ENCODE measurements around the gene COMP.

COMP gene

GRCh38 chr19:18782559-18783225, 8.4 kb downstream of the COMP start:
- H3K9me3 ChIP-seq (ENCODE audit: insufficient read depth, low read length) = no peaks in the 10 kb centered on the region
- no peaks in the 10 kb centered on the region for H3K36me3 ChIP-seq (replicated peaks; ENCODE audit: low read depth, low read length)
- no peak overlapping the region for H2AFZ ChIP-seq (ENCODE audit: low read depth, low read length)
- peaks cover 8% of the 10 kb centered on the region for H3K27me3 ChIP-seq (ENCODE audit: low read depth, low read length)
- TF ChIP-seq CTCF (IDR thresholded peaks at IDR 0.05; ENCODE audit: low read depth, low read length) = no peak
- no peak for TF ChIP-seq EZH2phosphoT487 (IDR thresholded peaks at IDR 0.05; ENCODE audit: low read depth)
- peak overlapping the region; percentile 36; the same call in 1 of the 2 replicates for H3K4me2 ChIP-seq (ENCODE audit: low read length)
- peaks cover 9% of the 10 kb centered on the region; the same call in 1 of the 2 replicates for H3K4me1 ChIP-seq (ENCODE audit: low read length)
- no peak overlapping the region for H3K4me3 ChIP-seq (ENCODE audit: low read length)
- no peak overlapping the region for H3K9ac ChIP-seq (ENCODE audit: low read length)
- H3K79me2 ChIP-seq (ENCODE audit: low read length) = no peaks in the 10 kb centered on the region
- H4K20me1 ChIP-seq (ENCODE audit: insufficient read depth, low read length) = no peaks in the 10 kb centered on the region
- no peak overlapping the region for H3K27ac ChIP-seq (ENCODE audit: low read length)

GRCh38 chr19:18781885-18782527, 9.1 kb downstream of the COMP start:
- Histone ChIP-seq H3K27me3 (ENCODE audit: low read depth, low read length) (peaks cover 8% of the 10 kb centered on the region), H3K79me2 (ENCODE audit: low read length) (no peaks in the 10 kb centered on the region), H3K9ac (ENCODE audit: low read length) (no peak overlapping the region), H2AFZ (ENCODE audit: low read depth, low read length) (no peak overlapping the region), H3K27ac (ENCODE audit: low read length) (no peak overlapping the region), H4K20me1 (ENCODE audit: insufficient read depth, low read length) (no peaks in the 10 kb centered on the region), H3K36me3 (replicated peaks; ENCODE audit: low read depth, low read length) (no peaks in the 10 kb centered on the region), H3K9me3 (ENCODE audit: insufficient read depth, low read length) (no peaks in the 10 kb centered on the region), H3K4me1 (ENCODE audit: low read length) (peaks cover 9% of the 10 kb centered on the region; the same call in 1 of the 2 replicates), H3K4me3 (ENCODE audit: low read length) (no peak overlapping the region), H3K4me2 (ENCODE audit: low read length) (peak overlapping the region; percentile 36)
- TF ChIP-seq CTCF (IDR thresholded peaks at IDR 0.05; ENCODE audit: low read depth, low read length) = no peak
- TF ChIP-seq EZH2phosphoT487 (IDR thresholded peaks at IDR 0.05; ENCODE audit: low read depth) = no peak

GRCh38 chr19:18781047-18781600, 10.0 kb downstream of the COMP start:
- no peaks in the 10 kb centered on the region for H3K79me2 ChIP-seq (ENCODE audit: low read length)
- H3K9me3 ChIP-seq (ENCODE audit: insufficient read depth, low read length) = no peaks in the 10 kb centered on the region
- H3K27ac ChIP-seq (ENCODE audit: low read length) = no peak overlapping the region
- no peak overlapping the region for H3K4me3 ChIP-seq (ENCODE audit: low read length)
- no peaks in the 10 kb centered on the region for H4K20me1 ChIP-seq (ENCODE audit: insufficient read depth, low read length)
- TF ChIP-seq CTCF (IDR thresholded peaks at IDR 0.05; ENCODE audit: low read depth, low read length) (no peak), EZH2phosphoT487 (IDR thresholded peaks at IDR 0.05; ENCODE audit: low read depth) (no peak)
- no peak overlapping the region for H3K9ac ChIP-seq (ENCODE audit: low read length)
- peaks cover 9% of the 10 kb centered on the region; the same call in 1 of the 2 replicates for H3K4me1 ChIP-seq (ENCODE audit: low read length)
- H2AFZ ChIP-seq (ENCODE audit: low read depth, low read length) = no peak overlapping the region
- peaks cover 8% of the 10 kb centered on the region for H3K27me3 ChIP-seq (ENCODE audit: low read depth, low read length)
- no peaks in the 10 kb centered on the region for H3K36me3 ChIP-seq (replicated peaks; ENCODE audit: low read depth, low read length)
- H3K4me2 ChIP-seq (ENCODE audit: low read length) = no peak overlapping the region

- no peaks in the 10 kb centered on the region for H4K20me1 ChIP-seq (ENCODE audit: insufficient read depth, low read length)
- no peak for TF ChIP-seq EZH2phosphoT487 (IDR thresholded peaks at IDR 0.05; ENCODE audit: low read depth)
- peak; percentile 51 for TF ChIP-seq CTCF (IDR thresholded peaks at IDR 0.05; ENCODE audit: low read depth, low read length)
- peaks cover 9% of the 10 kb centered on the region; the same call in 1 of the 2 replicates for H3K4me1 ChIP-seq (ENCODE audit: low read length)
- H3K36me3 ChIP-seq (replicated peaks; ENCODE audit: low read depth, low read length) = no peaks in the 10 kb centered on the region
- H3K79me2 ChIP-seq (ENCODE audit: low read length) = no peaks in the 10 kb centered on the region
- no peak overlapping the region for H3K4me2 ChIP-seq (ENCODE audit: low read length)
- H3K27me3 ChIP-seq (ENCODE audit: low read depth, low read length) = peaks cover 8% of the 10 kb centered on the region
- H3K9ac ChIP-seq (ENCODE audit: low read length) = no peak overlapping the region
- no peaks in the 10 kb centered on the region for H3K9me3 ChIP-seq (ENCODE audit: insufficient read depth, low read length)
- no peak overlapping the region for H3K4me3 ChIP-seq (ENCODE audit: low read length)
- H2AFZ ChIP-seq (ENCODE audit: low read depth, low read length) = no peak overlapping the region
- H3K27ac ChIP-seq (ENCODE audit: low read length) = no peak overlapping the region
These were observed 10.5 kb downstream of the COMP start for GRCh38 chr19:18780631-18781030.
